Cardiac muscle cell (in vitro differentiated cells and primary cell): ENCODE results near the gene EMD. TPM values are rescaled to one million over a fixed set of nuclear protein-coding genes. Genes with fewer than 3 reads are reported as not detected.

Experiments used
- DNase-seq, 2 donors: peaks; one replicate each; pipeline versions ENCODE4 v3.0.0 to v3.0.0-alpha.2; 2010 to 2017; ENCODE audit warnings: low read depth in 1 of 2, low spot score in 1 of 2
- H3K27ac ChIP-seq: fragments of 200-600 bp; sonication (generic); 2 replicates; pipeline ENCODE4 v1.5.1; 2016
- H3K27me3 ChIP-seq: fragments of 200-600 bp; sonication (generic); 2 replicates; pipeline ENCODE4 v1.6.0; 2016; ENCODE audit warnings: control low read depth
- H3K36me3 ChIP-seq: fragments of 200-600 bp; sonication (generic); 2 replicates; pipeline ENCODE4 v1.5.1; 2016; ENCODE audit warnings: control low read depth
- H3K4me1 ChIP-seq: fragments of 200-600 bp; sonication (generic); 2 replicates; pipeline ENCODE4 v1.8.1; 2017; ENCODE audit warnings: low read depth, mild to moderate bottlenecking, mixed run types
- H3K4me3 ChIP-seq: fragments of 200-600 bp; sonication (generic); 2 replicates; pipeline ENCODE4 v1.5.1; 2016; ENCODE audit warnings: mild to moderate bottlenecking
- H3K9me3 ChIP-seq: fragments of 200-600 bp; sonication (generic); 2 replicates; pipeline ENCODE4 v1.5.1; 2017; ENCODE audit warnings: low read depth, mild to moderate bottlenecking, control low read depth
- polyA plus RNA-seq: library from polyadenylated mRNA; unstranded; fragments of >200 nt; fragmentation: Nextera tagmentation; extraction: Ambion mirVana; gene quantifications from 2 replicates; pipeline ENCODE4 v1.2.1, GENCODE V29; 2016
- total RNA-seq: library from RNA; depleted of rRNA; stranded (reverse); fragments of >200 nt; gene quantifications from 2 replicates; pipeline ENCODE4 v1.2.3, GENCODE V29; 2016
- TF ChIP-seq, protein P1 (sequence below): IDR thresholded peaks from 2 replicates; pipeline ENCODE4 v1.5.1; 2012; ENCODE audit warnings: low read depth, mild to moderate bottlenecking, low read length

The EMD gene
- total and polyA plus RNA-seq, 2 experiments from 2014 or later, result 56.9 to 77.7 TPM

DNA sequence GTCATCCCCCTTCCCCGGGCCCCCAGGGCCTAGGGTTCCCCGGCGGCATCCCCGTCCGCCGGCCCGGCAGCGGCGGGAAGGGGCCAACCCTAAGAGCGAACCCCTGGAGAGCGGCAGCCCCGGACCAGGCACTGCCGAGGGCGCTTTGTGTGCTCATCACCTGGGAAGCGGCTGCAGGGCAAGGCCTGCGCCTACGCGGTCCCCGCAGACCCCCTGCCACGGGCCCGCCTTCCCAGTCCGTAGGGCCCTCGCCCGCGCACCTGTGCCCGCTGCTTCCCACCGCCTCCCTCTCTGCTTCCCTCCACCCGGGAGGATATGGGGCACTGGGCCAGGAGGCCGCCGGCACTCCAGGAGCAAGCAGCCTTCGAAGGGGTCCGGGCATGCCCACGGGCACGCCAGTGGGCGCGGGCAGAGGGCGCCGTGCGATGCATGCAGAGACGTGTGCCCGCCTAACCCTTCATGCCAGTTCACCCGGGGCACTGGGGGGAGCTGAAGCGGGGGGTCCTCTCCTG is 7.2 kb upstream of the EMD start:
- Histone ChIP-seq H3K27ac (peak overlapping the region; percentile 93), H3K36me3 (peaks cover 11% of the 10 kb centered on the region), H3K4me3 (peak overlapping the region; percentile 99), H3K27me3 (no peaks in the 10 kb centered on the region), H3K9me3 (no peaks in the 10 kb centered on the region), H3K4me1 (peaks cover 20% of the 10 kb centered on the region)
- TF ChIP-seq, protein P1, sequence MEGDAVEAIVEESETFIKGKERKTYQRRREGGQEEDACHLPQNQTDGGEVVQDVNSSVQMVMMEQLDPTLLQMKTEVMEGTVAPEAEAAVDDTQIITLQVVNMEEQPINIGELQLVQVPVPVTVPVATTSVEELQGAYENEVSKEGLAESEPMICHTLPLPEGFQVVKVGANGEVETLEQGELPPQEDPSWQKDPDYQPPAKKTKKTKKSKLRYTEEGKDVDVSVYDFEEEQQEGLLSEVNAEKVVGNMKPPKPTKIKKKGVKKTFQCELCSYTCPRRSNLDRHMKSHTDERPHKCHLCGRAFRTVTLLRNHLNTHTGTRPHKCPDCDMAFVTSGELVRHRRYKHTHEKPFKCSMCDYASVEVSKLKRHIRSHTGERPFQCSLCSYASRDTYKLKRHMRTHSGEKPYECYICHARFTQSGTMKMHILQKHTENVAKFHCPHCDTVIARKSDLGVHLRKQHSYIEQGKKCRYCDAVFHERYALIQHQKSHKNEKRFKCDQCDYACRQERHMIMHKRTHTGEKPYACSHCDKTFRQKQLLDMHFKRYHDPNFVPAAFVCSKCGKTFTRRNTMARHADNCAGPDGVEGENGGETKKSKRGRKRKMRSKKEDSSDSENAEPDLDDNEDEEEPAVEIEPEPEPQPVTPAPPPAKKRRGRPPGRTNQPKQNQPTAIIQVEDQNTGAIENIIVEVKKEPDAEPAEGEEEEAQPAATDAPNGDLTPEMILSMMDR, result no peak
- no peak for DNase-seq

DNA sequence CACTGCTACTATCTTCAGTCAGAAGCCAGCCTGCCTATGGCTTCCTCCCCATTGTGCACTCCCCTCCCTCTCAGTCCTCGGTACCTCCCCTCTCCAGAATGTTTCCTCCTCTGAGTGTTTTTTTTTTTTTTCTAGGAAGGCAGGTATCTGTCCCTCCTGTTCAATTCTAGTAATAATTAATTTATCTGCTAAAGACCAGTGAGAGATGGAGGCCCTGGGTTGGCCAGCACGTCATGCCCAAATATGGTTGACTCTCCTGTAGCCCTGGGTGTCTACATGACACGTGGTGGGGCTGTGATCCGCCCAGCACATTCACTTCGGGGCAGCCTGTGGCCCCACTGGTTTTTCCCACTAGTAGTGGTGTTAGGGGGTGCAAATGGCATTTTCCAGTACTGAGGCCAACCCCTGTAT is 6.5 kb upstream of the EMD start:
- TF ChIP-seq, protein P1, result no peak
- DNase-seq, result peak in 1 of 2 donors; percentile 49
- Histone ChIP-seq H3K27ac (peak overlapping the region; percentile 93), H3K27me3 (no peaks in the 10 kb centered on the region), H3K9me3 (no peaks in the 10 kb centered on the region), H3K4me1 (peaks cover 20% of the 10 kb centered on the region), H3K4me3 (no peak overlapping the region), H3K36me3 (peaks cover 5% of the 10 kb centered on the region)

DNA sequence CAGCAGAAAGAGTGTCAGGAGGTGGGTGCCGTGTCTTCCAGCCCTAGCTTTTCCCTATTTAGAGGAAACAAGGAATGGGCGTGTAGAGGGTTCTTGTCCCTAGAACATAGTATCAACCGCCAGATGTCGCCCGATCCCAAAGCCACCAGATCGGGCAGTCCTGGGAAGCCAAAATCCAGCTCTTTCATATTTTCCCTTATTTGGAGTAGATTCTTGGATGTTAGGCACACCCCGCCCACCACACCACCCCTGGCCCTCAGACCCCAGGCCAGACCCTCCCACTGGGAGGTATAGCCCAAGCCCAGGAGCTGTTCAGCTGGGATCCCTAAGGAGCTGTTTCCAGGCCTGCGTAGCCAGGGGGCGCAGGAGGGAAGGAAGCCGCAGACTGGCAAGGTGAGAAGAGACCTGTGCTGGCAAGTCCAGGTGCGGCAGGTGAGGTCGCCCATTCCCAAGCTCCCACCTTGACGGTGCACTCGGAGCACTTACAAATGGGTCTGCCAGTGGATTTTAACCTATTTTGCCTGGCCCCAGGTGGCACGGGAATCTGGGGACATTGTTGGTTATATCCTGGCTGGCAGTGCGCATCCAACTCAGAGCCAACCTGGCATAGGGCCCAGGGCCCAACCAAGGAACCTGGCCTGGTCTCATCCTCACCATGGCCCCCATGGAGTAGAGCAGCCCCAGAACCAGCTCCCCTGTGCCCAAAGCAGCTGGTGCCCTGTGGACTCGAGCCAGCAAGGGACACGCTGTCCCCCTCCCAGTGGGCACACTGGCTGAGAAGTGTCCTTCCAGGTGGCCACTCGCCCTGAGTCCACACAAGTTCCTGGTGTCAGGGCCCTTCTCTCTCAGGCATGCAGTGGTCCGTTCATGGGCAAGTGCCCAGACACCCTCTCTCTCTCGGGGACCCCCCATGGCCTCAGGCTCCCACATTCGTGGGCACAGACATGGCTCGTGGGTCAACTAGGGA is 5.5 kb upstream of the EMD start:
- Histone ChIP-seq H3K36me3 (peaks cover 2% of the 10 kb centered on the region), H3K4me3 (peak overlapping the region; percentile 24), H3K27ac (peak overlapping the region; percentile 93), H3K9me3 (no peaks in the 10 kb centered on the region), H3K27me3 (no peaks in the 10 kb centered on the region), H3K4me1 (peaks cover 16% of the 10 kb centered on the region)
- TF ChIP-seq, protein P1, result peak; percentile 55
- peak; percentile 64 to 83 for DNase-seq

DNA sequence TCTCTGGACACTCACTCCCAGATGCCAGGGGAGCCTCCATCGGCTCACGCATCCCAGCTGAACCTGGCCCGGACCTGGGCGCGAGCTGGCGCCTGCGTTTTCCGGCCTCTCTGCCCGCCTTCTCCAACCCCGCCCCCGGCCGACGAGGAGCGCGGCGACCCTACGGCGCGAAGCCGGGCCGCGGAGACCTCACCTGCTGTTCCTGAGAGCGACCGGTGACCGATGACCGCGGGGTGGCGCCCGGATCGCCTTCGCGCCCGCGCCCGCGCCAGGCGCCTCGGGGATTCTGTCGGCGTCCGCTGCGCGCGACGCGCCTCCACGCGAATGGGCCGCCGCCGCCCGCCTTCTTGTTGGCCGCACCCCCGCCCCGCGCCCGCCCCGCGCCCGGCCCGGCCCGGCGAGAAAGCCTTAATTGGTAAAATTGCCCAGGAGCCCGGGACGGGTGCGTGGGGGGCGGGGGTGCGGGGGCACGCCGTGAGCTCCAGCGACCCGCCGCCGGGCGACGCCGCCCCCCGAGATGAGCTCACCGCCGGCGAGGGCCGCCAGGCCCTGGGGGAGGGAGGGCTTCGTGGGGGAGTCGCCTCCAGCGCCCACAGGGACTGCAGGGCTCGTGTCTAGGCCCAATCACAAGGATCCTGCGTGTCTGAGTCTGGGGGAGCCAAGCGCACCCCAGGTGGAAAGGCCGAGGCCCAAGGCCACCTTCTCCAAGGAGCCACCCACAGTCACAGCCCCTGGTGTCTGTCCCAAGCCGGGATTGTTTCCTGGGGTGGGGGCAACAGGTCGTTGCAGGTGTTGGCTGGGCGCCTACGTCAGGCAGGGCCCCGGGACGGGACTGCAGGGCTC is 4.6 kb upstream of the EMD start, which contains the start of gene FLNA:
TSS of gene FLNA (minus strand) at position 322 of the 843 bp plus-strand sequence. CDS start 3,389 bp downstream, outside the sequence.
- TF ChIP-seq, protein P1, result no peak
- no peaks in the 10 kb centered on the region for H3K9me3 ChIP-seq
- peak within 1 kb of the TSS; percentile 93 for H3K27ac ChIP-seq
- peak within 1 kb of the TSS; percentile 24 for H3K4me3 ChIP-seq
- H3K4me1 ChIP-seq, result peaks cover 13% of the 10 kb centered on the region
- peak; percentile 34 to 68 for DNase-seq
- H3K27me3 ChIP-seq, result no peaks in the 10 kb centered on the region
- H3K36me3 ChIP-seq, result no peaks in the 10 kb centered on the region

DNA sequence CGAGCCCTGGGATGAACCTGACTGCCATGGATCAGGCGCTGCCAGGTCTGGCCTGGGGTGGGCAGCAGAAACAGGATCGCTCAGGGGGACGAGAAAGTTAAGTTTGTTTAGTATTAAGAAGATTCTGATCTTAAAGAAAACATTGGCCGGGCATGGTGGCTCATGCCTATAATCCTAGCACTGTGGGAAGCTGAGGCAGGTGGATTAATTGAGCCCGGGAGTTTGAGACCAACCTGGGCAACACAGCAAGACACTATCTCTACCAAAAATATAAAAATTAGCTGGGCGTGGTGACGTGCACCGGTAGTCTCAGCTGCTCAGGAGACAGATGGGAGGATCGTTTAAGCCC is 4.0 kb upstream of the EMD start:
- H3K9me3 ChIP-seq, result no peaks in the 10 kb centered on the region
- no peak for DNase-seq
- H3K36me3 ChIP-seq, result no peaks in the 10 kb centered on the region
- H3K4me1 ChIP-seq, result peaks cover 13% of the 10 kb centered on the region
- no peaks in the 10 kb centered on the region for H3K27me3 ChIP-seq
- TF ChIP-seq, protein P1, result no peak
- H3K27ac ChIP-seq, result no peak overlapping the region
- peak overlapping the region; percentile 21 for H3K4me3 ChIP-seq
